Ramos (cell line): ENCODE data around the gene DNAJC21.

Experiments used
- in situ Hi-C: fragments of 300-500 bp; cut with MboI; formaldehyde crosslinking; loops from one replicate; pipeline ENCODE4 v1.14.3; 2022; ENCODE audit warnings: low sequenced_read_pairs; ENCODE audit not compliant: unreplicated experiment

Gene DNAJC21

GRCh38 chr5:34916518-34916917 lies 12.8 kb upstream of the DNAJC21 start:
- in situ Hi-C loops: loop anchor here (25.0 kb wide), 1 partner anchor 1454 kb away; no protein-coding TSS in a partner anchor

DNA sequence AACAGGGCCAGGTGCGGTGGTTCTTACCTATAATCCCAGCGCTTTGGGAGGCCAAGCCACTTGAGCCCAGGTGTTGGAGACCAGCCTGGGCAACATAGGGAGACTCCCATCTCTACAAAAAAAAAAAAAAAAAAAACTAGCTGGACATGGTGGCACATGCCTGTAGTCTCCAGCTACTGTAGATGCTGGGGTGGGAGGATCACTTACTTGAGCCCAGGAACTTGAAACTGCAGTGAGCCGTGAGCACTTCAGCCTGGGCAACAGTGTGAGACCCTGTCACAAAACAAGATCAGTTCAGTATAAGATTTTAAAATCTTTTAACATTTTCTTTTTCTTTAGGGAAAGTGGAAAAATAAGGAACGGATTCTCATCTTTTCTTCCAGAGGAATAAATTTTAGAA lies 11.3 kb upstream of the DNAJC21 start:
- in situ Hi-C loops: loop anchor here (25.0 kb wide), 1 partner anchor 1456 kb away; no protein-coding TSS in a partner anchor

- in situ Hi-C loops: loop anchor here (25.0 kb wide), 1 partner anchor 1457 kb away; no protein-coding TSS in a partner anchor
These were observed 10.3 kb upstream of the DNAJC21 start for GRCh38 chr5:34919077-34919476.

GRCh38 chr5:34923256-34923655 lies 6.1 kb upstream of the DNAJC21 start:
- in situ Hi-C loops: loop anchor here (25.0 kb wide), 1 partner anchor 1461 kb away; no protein-coding TSS in a partner anchor

- in situ Hi-C loops: loop anchor here (25.0 kb wide), 1 partner anchor 1462 kb away; no protein-coding TSS in a partner anchor
These were observed 5.5 kb upstream of the DNAJC21 start for GRCh38 chr5:34923694-34924461.

- in situ Hi-C loops: loop anchor here (25.0 kb wide), 1 partner anchor 1462 kb away; no protein-coding TSS in a partner anchor
These were observed 4.9 kb upstream of the DNAJC21 start for GRCh38 chr5:34924462-34924765.

GRCh38 chr5:34926318-34926888 lies 3.0 kb upstream of the DNAJC21 start:
- in situ Hi-C loops: no loop called here

GRCh38 chr5:34927785-34928184 lies 1.6 kb upstream of the DNAJC21 start:
- in situ Hi-C loops: no loop called here

DNA sequence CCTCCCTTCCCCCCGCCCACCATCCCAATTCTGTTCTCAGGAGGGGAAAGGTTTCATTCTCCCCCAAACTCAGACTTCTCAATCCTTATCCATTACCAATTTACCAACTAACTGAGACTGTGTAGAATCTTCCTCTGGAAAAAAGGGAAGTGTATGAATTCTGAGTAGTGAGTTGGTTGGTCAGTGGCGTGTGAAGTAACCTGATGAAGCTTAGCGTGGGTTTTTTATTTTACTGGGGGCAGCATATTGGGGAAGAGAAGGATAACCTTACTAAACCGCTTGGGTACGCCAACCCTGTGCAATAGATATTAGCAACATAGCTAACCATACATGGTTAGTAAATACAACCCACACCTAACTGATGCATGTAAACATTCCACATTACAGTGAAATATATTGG lies 1.1 kb upstream of the DNAJC21 start:
- in situ Hi-C loops: no loop called here

GRCh38 chr5:34929720-34930461 lies 532 bp downstream of the DNAJC21 start:
- in situ Hi-C loops: no loop called here

DNA sequence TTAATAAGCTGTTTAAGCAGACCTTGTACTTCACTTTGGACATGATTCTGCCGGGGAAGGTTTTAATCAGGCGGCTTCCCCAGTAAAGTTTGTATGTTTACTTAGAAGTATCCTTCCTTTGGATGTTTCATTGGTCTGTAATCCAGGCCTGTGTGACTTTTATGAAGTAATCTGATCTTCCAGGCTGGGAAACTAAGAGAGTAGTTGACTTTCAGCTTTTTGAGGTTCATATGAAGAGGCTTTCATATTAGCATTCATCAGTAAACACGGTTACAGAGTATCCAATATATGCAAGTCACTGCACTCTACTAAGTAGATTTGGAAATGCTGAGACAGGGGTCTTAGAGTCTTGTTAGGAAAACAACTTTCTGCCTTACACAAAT lies 1.1 kb downstream of the DNAJC21 start:
- in situ Hi-C loops: no loop called here

DNA sequence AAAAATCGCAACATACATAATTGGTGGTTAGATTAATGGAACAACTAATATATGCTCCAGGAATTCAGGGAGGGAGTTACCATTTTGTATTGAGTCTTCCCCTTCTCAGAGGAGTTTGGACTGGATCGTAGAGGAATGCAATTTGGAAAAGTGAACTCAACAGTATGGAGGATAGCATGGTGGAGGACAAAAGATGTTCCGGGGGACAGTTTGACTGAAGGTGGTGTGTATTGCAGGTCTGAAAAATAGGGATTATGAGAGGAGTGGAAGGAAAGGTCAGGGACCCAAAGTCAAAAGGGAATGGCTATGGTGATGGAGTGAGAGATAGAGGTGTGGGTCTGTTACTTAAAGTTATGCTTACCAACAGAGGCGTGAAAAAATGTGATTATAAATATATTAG lies 1.5 kb downstream of the DNAJC21 start:
- in situ Hi-C loops: no loop called here

DNA sequence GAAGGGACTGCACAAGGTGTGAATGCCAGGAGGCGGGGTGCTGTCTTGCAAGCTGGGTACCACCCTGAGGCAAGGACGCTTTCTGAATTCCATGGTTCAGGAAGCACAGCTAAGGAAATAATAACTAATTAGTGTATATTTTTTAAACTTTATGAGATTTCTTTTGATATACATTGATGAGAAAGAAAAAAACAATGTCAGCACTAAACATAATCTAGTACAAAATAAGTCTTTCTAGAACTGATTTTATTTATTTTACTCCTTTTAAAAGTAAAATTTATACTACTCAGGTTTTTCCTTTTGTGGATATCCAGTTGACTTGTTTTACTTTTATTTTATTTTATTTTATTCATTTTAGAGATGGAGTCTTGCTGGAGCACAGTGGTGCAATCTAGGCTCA lies 3.6 kb downstream of the DNAJC21 start:
- in situ Hi-C loops: no loop called here

DNA sequence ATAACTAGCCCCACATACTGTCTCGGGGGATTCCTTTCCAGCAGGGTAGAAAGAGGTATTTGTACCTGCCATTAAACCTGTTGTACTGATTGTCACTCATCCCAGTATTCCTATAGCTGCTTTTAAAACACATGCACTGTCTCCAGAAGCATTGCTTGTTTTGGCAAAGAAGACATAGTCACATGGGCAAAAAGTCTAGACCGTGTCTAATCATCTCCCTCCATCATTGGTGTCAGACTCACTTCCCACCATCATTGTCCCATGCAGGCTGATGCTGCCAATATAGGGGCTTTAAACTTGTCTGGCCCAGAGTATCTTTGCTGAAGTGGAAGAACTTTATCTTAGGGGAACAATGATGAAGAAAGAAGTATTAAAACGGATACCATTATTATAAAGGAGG lies 12.6 kb downstream of the DNAJC21 start:
- in situ Hi-C loops: no loop called here

- in situ Hi-C loops: no loop called here
These were observed 14.7 kb downstream of the DNAJC21 start for GRCh38 chr5:34944044-34944443.

- in situ Hi-C loops: no loop called here
These were observed 15.2 kb downstream of the DNAJC21 start for GRCh38 chr5:34944460-34945047.

GRCh38 chr5:34957321-34957720 lies 28.0 kb downstream of the DNAJC21 start:
- in situ Hi-C loops: no loop called here

DNA sequence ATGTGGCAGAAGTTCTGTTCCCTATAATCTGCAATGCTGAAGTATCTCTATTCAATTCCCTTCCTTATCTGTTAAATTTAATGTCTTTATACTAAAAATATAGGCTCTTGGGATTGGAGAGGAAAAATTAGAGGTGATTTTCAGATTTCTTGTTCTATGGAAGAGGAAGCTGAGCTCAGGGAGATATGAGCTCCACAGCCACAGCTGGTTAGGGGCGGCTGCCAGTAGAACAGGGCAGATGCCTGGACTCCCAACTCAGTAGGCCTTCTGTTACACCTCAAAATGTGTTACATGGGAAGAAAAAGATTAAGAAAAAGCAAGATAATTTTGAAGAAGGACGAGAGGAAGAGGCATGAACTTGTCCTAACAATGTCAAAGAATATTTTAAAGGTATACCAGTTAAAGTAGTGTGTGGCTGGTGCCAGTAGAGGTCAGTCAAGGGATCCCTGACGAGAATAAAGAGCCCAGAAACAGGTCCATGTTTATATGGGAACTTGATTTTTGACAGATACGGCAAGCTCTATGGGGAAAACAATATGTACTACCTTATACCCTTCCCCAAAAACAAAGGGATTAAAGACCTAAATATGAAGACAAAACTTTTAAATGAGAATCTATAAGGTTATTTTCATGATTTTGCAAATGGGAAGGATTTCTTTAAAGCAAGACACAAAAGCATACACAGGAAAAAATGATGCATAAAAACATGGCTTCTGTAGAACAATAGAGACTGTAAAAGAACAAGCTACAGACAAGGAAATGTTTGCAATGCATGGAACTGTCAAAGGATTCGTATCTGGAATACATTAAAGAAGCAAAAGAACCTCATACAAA lies 28.7 kb downstream of the DNAJC21 start:
- in situ Hi-C loops: no loop called here

DNA sequence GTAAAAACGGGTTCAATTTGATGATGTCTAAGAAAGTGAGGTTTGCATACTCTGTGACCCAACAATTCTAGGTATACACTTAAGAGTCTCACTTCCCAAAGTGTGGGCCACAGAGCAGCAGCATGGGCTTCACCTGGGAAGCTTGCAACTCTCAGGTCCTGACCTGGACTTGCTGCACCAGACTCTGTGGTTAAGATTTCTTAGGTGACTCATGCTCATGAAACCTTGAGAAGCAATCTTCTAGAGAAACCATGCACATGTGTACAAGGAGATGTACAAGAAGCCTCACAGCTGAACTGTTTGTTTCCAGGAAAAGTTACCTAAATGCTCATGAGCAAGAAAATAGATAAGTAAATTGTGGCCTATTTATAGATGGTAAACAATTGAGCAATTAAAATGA lies 30.0 kb downstream of the DNAJC21 start:
- in situ Hi-C loops: no loop called here

DNA sequence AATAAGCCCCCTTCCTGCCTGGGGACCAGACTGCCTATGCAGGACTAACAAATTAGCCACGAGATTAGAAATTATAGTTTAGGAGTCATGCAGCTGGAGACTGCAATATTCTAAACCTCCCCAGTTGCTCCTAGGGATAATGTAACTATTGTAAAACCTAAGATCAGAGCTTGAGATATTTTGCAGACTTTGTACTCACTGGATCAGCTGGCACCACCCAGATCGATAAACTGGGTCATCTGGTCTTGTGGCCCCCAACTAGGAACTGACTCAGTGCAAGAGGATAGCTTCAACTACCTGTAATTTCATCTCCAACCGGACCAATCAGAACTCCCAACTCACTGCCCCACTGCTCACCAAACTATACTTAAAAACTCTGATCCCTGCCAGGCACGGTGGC lies 38.2 kb downstream of the DNAJC21 start:
- in situ Hi-C loops: no loop called here
